DND-41 (cell line): ENCODE data around the gene SLC36A4.

Source experiments
- ATAC-seq: fragments of 200-7000 bp; cut with Tn5 transposase; 3 replicates; pipeline ENCODE4 v1.9.1; 2021; ENCODE audit warnings: low read depth; ENCODE audit not compliant: insufficient read depth
- DNase-seq: peaks from one replicate; pipeline ENCODE4 v3.0.0-alpha.2; 2020
- H2AFZ ChIP-seq: 2 replicates; pipeline ENCODE4 v1.6.0; 2012; ENCODE audit warnings: low read depth, low read length
- H3K27ac ChIP-seq: 2 replicates; pipeline ENCODE4 v1.5.1; 2012; ENCODE audit warnings: low read length, inconsistent platforms
- H3K27me3 ChIP-seq: fragments of 200-600 bp; sonication (generic); 2 replicates; pipeline ENCODE4 v1.6.0; 2012; ENCODE audit warnings: low read length, mild to moderate bottlenecking, inconsistent platforms; ENCODE audit not compliant: insufficient read depth, poor library complexity
- H3K36me3 ChIP-seq: 2 replicates; pipeline ENCODE4 v1.5.1; 2012; ENCODE audit warnings: low read length, inconsistent platforms; ENCODE audit not compliant: insufficient read depth
- H3K4me1 ChIP-seq: 2 replicates; pipeline ENCODE4 v1.5.1; 2012; ENCODE audit warnings: mild to moderate bottlenecking, low read length; ENCODE audit not compliant: insufficient read depth
- H3K4me2 ChIP-seq: 2 replicates; pipeline ENCODE4 v1.6.0; 2012; ENCODE audit warnings: mild to moderate bottlenecking, moderate library complexity, low read length, inconsistent platforms; ENCODE audit not compliant: insufficient read depth
- H3K4me3 ChIP-seq, 2 experiments: fragments of 200-600 bp in 1 of 2; shearing (Covaris generic) in 1 of 2; 2 replicates each; pipeline ENCODE4 v1.5.1; 2012 to 2016; ENCODE audit warnings: inconsistent platforms in 2 of 2, low read length in 2 of 2, mild to moderate bottlenecking in 2 of 2, low read depth in 1 of 2, moderate library complexity in 1 of 2
- H3K79me2 ChIP-seq: 2 replicates; pipeline ENCODE4 v1.6.0; 2012; ENCODE audit warnings: low read length, inconsistent platforms; ENCODE audit not compliant: insufficient read depth
- H3K9ac ChIP-seq: 2 replicates; pipeline ENCODE4 v1.6.0; 2012; ENCODE audit warnings: low read depth, mild to moderate bottlenecking, inconsistent platforms, low read length, moderate library complexity
- H3K9me3 ChIP-seq: 2 replicates; pipeline ENCODE4 v1.5.1; 2012; ENCODE audit warnings: low read length, moderate library complexity, mild to moderate bottlenecking, inconsistent platforms; ENCODE audit not compliant: insufficient read depth, severe bottlenecking
- H4K20me1 ChIP-seq: 2 replicates; pipeline ENCODE4 v1.6.0; 2012; ENCODE audit warnings: low read length; ENCODE audit not compliant: insufficient read depth
- EZH2 ChIP-seq: IDR thresholded peaks from 3 replicates; pipeline ENCODE4 v1.6.1; 2012; ENCODE audit warnings: borderline replicate concordance, low read depth, mild to moderate bottlenecking, moderate library complexity, low read length, inconsistent platforms; ENCODE audit not compliant: severe bottlenecking
- TF ChIP-seq, protein P1 (sequence below): IDR thresholded peaks from 2 replicates; pipeline ENCODE4 v1.5.1; 2012; ENCODE audit warnings: borderline replicate concordance, low read length, moderate library complexity, mild to moderate bottlenecking; ENCODE audit not compliant: poor library complexity, severe bottlenecking; ENCODE audit errors: extremely low read depth

SLC36A4 gene

DNA sequence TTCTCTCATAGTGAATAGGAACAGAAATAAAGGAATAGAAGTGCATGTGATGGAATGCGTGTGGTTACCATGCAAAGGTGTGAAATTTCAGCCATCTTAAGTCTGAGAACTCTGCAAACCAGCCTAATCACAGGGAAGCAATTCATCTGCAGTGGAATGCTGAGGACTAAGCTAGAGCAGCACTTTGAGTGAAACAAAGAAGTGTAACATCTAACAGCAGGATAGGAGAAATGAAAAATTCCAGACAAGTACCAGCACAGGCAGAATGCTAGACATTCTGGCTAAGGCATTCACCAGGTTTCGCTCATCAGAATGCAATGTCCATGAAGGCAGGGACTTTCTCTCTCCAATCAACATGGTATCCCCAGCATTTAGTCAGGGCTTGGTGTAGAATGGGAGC, 41.2 kb upstream of the SLC36A4 start:
- ATAC-seq (no peak), DNase-seq (no peak)
- Histone ChIP-seq H2AFZ (no peak overlapping the region), H3K27me3 (peaks cover 10% of the 10 kb centered on the region), H3K27ac (no peak overlapping the region), H3K4me3 (no peak overlapping the region), H3K36me3 (no peaks in the 10 kb centered on the region), H3K4me1 (no peaks in the 10 kb centered on the region), H3K4me2 (no peak overlapping the region), H4K20me1 (no peaks in the 10 kb centered on the region), H3K9me3 (no peaks in the 10 kb centered on the region), H3K9ac (no peak overlapping the region), H3K79me2 (no peaks in the 10 kb centered on the region)
- TF ChIP-seq EZH2, result no peak
- TF ChIP-seq, protein P1, sequence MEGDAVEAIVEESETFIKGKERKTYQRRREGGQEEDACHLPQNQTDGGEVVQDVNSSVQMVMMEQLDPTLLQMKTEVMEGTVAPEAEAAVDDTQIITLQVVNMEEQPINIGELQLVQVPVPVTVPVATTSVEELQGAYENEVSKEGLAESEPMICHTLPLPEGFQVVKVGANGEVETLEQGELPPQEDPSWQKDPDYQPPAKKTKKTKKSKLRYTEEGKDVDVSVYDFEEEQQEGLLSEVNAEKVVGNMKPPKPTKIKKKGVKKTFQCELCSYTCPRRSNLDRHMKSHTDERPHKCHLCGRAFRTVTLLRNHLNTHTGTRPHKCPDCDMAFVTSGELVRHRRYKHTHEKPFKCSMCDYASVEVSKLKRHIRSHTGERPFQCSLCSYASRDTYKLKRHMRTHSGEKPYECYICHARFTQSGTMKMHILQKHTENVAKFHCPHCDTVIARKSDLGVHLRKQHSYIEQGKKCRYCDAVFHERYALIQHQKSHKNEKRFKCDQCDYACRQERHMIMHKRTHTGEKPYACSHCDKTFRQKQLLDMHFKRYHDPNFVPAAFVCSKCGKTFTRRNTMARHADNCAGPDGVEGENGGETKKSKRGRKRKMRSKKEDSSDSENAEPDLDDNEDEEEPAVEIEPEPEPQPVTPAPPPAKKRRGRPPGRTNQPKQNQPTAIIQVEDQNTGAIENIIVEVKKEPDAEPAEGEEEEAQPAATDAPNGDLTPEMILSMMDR, result no peak

DNA sequence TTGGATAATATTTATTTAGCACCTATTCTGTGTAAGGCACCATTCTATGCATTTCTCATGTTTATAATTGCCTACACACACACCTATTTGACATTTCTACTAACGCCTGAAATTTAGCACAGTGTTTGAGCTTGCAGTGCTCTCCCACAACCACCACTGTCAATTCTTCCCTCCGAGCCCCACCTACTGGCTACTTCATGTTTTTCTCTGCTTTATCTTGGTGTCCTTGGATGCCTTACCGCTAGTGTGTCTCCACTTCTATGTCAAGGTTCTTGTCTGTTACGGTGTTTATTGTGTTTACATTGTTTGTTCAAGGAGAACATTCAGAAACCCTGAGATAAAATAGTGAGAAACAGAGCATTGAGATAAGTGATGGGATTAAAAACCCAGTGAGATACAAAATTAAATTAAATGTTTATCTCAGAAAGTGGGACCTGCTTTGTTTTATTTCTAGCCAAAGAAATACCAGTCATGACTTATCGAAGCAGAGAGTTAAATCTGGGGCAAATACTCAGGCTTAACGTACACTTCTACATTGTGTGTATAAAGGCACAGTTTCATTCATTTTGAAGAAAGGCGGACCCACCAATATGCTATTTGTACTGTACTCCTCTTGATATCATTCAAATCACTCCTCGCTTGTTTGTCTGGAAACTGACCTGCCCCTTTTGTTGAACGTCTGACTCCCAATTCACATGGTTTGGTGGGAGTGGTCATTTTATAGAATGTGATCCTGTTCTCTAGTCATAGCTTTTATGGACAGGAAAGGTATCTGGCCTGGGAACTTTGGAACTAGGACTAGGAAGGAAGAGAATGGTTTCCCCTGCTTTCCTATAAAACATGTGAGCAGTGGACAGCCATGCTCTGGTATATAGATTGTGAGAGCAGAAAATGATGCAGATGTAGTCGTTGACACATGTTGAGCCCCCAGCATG, 39.2 kb upstream of the SLC36A4 start:
- no peaks in the 10 kb centered on the region for H3K4me1 ChIP-seq
- no peak overlapping the region for H3K27ac ChIP-seq
- no peak overlapping the region for H3K4me3 ChIP-seq
- H3K27me3 ChIP-seq, result peaks cover 10% of the 10 kb centered on the region
- no peaks in the 10 kb centered on the region for H3K36me3 ChIP-seq
- H3K79me2 ChIP-seq, result no peaks in the 10 kb centered on the region
- H4K20me1 ChIP-seq, result no peaks in the 10 kb centered on the region
- DNase-seq (peak; percentile 25), ATAC-seq (peak; percentile 74)
- H2AFZ ChIP-seq, result no peak overlapping the region
- no peak overlapping the region for H3K4me2 ChIP-seq
- no peak for TF ChIP-seq EZH2
- TF ChIP-seq, protein P1, result peak; percentile 54
- no peaks in the 10 kb centered on the region for H3K9me3 ChIP-seq
- no peak overlapping the region for H3K9ac ChIP-seq

DNA sequence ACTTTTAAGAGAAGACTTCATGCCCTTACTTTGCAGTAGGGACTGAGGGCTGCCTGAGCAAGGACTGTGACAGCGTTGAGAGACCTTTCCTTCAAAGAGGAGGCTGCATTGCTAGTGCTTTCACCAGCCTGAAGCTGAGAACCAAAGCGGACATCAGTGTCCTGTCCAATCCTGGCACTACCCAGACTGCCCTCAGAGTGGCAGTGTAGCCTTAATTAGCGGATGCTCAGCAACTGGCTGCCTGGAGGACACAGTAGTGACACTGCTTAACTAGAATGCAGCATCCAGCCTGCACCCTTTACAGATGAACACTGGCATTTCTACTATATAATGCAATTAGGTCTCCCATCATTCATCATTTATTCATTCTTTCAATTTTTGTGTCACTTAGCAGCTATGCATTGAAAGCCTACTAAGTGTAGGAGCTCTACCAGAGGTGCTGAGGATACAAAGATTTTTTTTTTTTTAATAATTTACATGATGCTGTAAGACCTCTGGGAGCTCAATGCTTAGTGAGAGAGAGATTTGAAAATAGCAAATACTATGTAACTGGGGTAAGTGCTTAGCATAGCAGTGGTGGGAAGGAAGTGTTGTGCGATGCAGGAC, 36.9 kb upstream of the SLC36A4 start:
- H3K79me2 ChIP-seq, result no peaks in the 10 kb centered on the region
- no peak overlapping the region for H3K27ac ChIP-seq
- no peak overlapping the region for H3K4me2 ChIP-seq
- no peaks in the 10 kb centered on the region for H3K4me1 ChIP-seq
- TF ChIP-seq, protein P1, result peak; percentile 95
- no peak for TF ChIP-seq EZH2
- no peaks in the 10 kb centered on the region for H4K20me1 ChIP-seq
- no peaks in the 10 kb centered on the region for H3K9me3 ChIP-seq
- no peak overlapping the region for H2AFZ ChIP-seq
- peaks cover 10% of the 10 kb centered on the region for H3K27me3 ChIP-seq
- H3K36me3 ChIP-seq, result no peaks in the 10 kb centered on the region
- DNase-seq, result peak; percentile 74
- H3K9ac ChIP-seq, result no peak overlapping the region
- no peak overlapping the region for H3K4me3 ChIP-seq
- peak; percentile 99 for ATAC-seq
